HEK293 (cell line): ENCODE results near the gene SECTM1.

ENCODE experiments used
- ATF2 ChIP-seq: fragments of 450-650 bp; formaldehyde crosslinking; IDR thresholded peaks from 2 replicates; pipeline ENCODE4 v1.5.1; 2016; ENCODE audit warnings: missing biosample characterization, missing genetic modification characterization, low read depth
- CTCF ChIP-seq: fragments of 450-650 bp; formaldehyde crosslinking; IDR thresholded peaks from 2 replicates; pipeline ENCODE4 v1.5.1; 2016; ENCODE audit warnings: missing biosample characterization, missing genetic modification characterization
- GLI4 ChIP-seq: fragments of 450-650 bp; formaldehyde crosslinking; IDR thresholded peaks from 2 replicates; pipeline ENCODE4 v1.5.1; 2016; ENCODE audit warnings: missing biosample characterization, missing genetic modification characterization
- KLF16 ChIP-seq: fragments of 450-650 bp; formaldehyde crosslinking; IDR thresholded peaks from 2 replicates; pipeline ENCODE4 v1.5.1; 2017; ENCODE audit warnings: missing biosample characterization, missing genetic modification characterization
- MZF1 ChIP-seq: fragments of 450-650 bp; formaldehyde crosslinking; IDR thresholded peaks from 2 replicates; pipeline ENCODE4 v1.5.1; 2017; ENCODE audit warnings: missing biosample characterization, missing genetic modification characterization, borderline replicate concordance
- REST ChIP-seq: fragments of 450-650 bp; formaldehyde crosslinking; IDR thresholded peaks from 2 replicates; pipeline ENCODE4 v1.5.1; 2016; ENCODE audit warnings: missing biosample characterization, missing genetic modification characterization
- TRIM28 ChIP-seq: IDR thresholded peaks from 2 replicates; pipeline ENCODE4 v1.6.1; 2011; ENCODE audit warnings: low read length, control low read depth, borderline replicate concordance
- ZNF132 ChIP-seq: fragments of 450-650 bp; formaldehyde crosslinking; IDR thresholded peaks from 2 replicates; pipeline ENCODE4 v1.5.1; 2017; ENCODE audit warnings: missing biosample characterization, missing genetic modification characterization, borderline replicate concordance
- ZNF26 ChIP-seq: fragments of 450-650 bp; formaldehyde crosslinking; IDR thresholded peaks from 2 replicates; pipeline ENCODE4 v1.5.1; 2016; ENCODE audit warnings: missing biosample characterization, missing genetic modification characterization
- ZNF354C ChIP-seq: fragments of 450-650 bp; formaldehyde crosslinking; IDR thresholded peaks from 2 replicates; pipeline ENCODE4 v1.5.1; 2016; ENCODE audit warnings: missing biosample characterization, missing genetic modification characterization, low read depth, borderline replicate concordance
- ZNF664 ChIP-seq: fragments of 450-650 bp; formaldehyde crosslinking; IDR thresholded peaks from 2 replicates; pipeline ENCODE4 v1.5.1; 2016; ENCODE audit warnings: missing biosample characterization, missing genetic modification characterization

GRCh38 chr17:82334204-82334621, 647 bp upstream of the SECTM1 start:
- TF ChIP-seq CTCF (tag by site-specific recombination) (no peak), ZNF132 (no peak), TRIM28 (no peak), GLI4 (tag by site-specific recombination) (no peak), ZNF26 (no peak), REST (no peak), MZF1 (no peak), ATF2 (no peak), ZNF664 (tag by site-specific recombination) (no peak), KLF16 (tag by site-specific recombination) (no peak), ZNF354C (tag by site-specific recombination) (no peak)
